Measurements from ENCODE around the gene ASB1.

DNA sequence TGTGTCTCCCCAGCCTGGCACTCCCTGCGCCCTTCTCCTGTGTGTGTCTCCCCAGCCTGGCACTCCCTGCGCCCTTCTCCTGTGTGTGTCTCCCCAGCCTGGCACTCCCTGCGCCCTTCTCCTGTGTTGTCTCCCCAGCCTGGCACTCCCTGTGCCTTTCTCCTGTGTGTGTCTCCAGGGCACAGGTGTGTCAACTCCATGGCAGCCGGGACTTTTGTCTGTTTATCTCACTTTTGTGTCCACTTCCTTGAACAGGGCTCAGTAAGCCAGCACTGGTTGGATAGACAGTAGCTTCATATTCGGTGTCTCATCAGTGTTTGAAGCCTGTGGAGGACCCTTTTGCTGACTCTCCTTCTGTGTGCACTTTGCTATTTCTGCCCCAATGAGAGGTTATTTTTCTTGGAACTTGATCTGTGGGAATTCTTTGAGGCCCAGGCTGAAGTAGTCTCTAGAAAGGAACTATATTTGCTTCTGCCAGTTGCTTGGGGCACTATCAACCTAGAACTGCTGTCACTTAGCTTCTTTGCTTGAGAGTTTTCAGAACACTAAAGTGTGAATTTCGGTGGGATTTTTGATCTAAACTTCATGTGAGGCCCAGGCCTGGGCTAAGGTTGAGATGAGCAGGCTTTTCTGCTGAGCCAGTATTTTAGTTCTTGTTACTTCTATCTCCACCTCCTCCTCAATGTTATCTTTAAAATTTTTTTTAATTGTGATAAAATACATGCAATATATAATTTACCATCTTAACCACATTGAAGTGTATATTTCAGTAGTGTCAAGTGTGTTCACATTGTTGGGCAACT is 8.3 kb upstream of the ASB1 start:
- TF ChIP-seq, protein P1, sequence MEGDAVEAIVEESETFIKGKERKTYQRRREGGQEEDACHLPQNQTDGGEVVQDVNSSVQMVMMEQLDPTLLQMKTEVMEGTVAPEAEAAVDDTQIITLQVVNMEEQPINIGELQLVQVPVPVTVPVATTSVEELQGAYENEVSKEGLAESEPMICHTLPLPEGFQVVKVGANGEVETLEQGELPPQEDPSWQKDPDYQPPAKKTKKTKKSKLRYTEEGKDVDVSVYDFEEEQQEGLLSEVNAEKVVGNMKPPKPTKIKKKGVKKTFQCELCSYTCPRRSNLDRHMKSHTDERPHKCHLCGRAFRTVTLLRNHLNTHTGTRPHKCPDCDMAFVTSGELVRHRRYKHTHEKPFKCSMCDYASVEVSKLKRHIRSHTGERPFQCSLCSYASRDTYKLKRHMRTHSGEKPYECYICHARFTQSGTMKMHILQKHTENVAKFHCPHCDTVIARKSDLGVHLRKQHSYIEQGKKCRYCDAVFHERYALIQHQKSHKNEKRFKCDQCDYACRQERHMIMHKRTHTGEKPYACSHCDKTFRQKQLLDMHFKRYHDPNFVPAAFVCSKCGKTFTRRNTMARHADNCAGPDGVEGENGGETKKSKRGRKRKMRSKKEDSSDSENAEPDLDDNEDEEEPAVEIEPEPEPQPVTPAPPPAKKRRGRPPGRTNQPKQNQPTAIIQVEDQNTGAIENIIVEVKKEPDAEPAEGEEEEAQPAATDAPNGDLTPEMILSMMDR (optimal IDR thresholded peaks at IDR 0.05 in 1 of 3, IDR thresholded peaks at IDR 0.05 in 1 of 3, conservative IDR thresholded peaks at IDR 0.05 in 1 of 3; ENCODE audit: extremely low read depth in 1 of 3, insufficient read depth in 2 of 3, low read length in 3 of 3) = no peak
- TF ChIP-seq EZH2 (IDR thresholded peaks at IDR 0.05; ENCODE audit: low read length) = no peak

All from keratinocyte (primary cell).